ENCODE results near the gene PRKAR1A.
A peak's percentile ranks its signal among the peaks of the same experiment; 100 is the strongest.
"Not testable (repeated sequence)": the region's sequence is repeated elsewhere in the genome, so short reads cannot be mapped to it uniquely, and the experiment has no call there.

Gene PRKAR1A

GRCh38 chr17:68581863-68582645, 69.8 kb downstream of the PRKAR1A start:
- DNase-seq, result no peak

GRCh38 chr17:68582867-68583266, 70.6 kb downstream of the PRKAR1A start:
- DNase-seq, result not testable (repeated sequence)

GRCh38 chr17:68584581-68585303, 72.5 kb downstream of the PRKAR1A start:
- DNase-seq, result no peak

GRCh38 chr17:68585643-68586042, 73.4 kb downstream of the PRKAR1A start:
- no peak for DNase-seq

GRCh38 chr17:68587026-68587425, 74.8 kb downstream of the PRKAR1A start:
- no peak for DNase-seq

- DNase-seq, result no peak
Measured at GRCh38 chr17:68587847-68588246, 75.6 kb downstream of the PRKAR1A start.

- DNase-seq, result no peak
Measured at GRCh38 chr17:68588362-68588761, 76.1 kb downstream of the PRKAR1A start.

- no peak for DNase-seq
Measured at GRCh38 chr17:68589086-68589485, 76.9 kb downstream of the PRKAR1A start.

GRCh38 chr17:68591583-68591982, 79.4 kb downstream of the PRKAR1A start:
- peak; percentile 75 for DNase-seq

- no peak for DNase-seq
Measured at GRCh38 chr17:68592009-68592408, 79.8 kb downstream of the PRKAR1A start.

- DNase-seq, result peak; percentile 93
Measured at GRCh38 chr17:68592682-68593641, 80.7 kb downstream of the PRKAR1A start.

GRCh38 chr17:68594552-68594951, 82.3 kb downstream of the PRKAR1A start:
- DNase-seq, result no peak

GRCh38 chr17:68595496-68595895, 83.3 kb downstream of the PRKAR1A start:
- peak; percentile 45 for DNase-seq

GRCh38 chr17:68595986-68596385, 83.8 kb downstream of the PRKAR1A start:
- DNase-seq, result peak; percentile 77

- peak; percentile 74 for DNase-seq
Measured at GRCh38 chr17:68596411-68596945, 84.2 kb downstream of the PRKAR1A start.

- DNase-seq, result no peak
Measured at GRCh38 chr17:68598074-68598473, 85.8 kb downstream of the PRKAR1A start.

- DNase-seq, result no peak
Measured at GRCh38 chr17:68598545-68598961, 86.3 kb downstream of the PRKAR1A start.

GRCh38 chr17:68599091-68599490, 86.9 kb downstream of the PRKAR1A start:
- DNase-seq, result no peak

- no peak for DNase-seq
Measured at GRCh38 chr17:68599552-68600066, 87.4 kb downstream of the PRKAR1A start.

- peak; percentile 69 for DNase-seq
Measured at GRCh38 chr17:68600067-68600930, 88.1 kb downstream of the PRKAR1A start.
